ENCODE results near the gene ZMYM2.

DNA sequence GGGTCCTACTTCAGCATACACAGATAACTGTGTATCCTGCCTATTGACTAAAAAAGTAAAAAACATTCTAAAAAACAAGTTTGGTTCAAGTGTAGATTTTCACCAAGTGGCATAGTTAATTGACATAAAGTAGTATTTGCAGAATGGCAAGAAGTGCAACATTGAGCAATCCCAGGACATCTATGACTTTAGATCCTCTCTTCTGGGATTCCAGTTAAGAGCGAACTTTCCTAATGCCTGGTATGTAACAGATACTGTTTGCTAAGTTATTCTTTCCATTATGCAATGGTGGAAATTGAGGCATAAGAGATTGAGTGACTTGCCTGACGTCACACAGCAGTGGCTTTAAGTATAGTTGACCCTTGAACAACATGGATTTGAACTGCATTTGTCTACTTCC is 96.1 kb downstream of the ZMYM2 start:
- no peak for TF ChIP-seq SUZ12 (IDR thresholded peaks at IDR 0.05; ENCODE audit: extremely low read depth, insufficient read depth, insufficient read length)
- TF ChIP-seq ZNF274 (IDR thresholded peaks at IDR 0.05; ENCODE audit: low read depth, low read length) = no peak
- TF ChIP-seq YY1 (IDR thresholded peaks at IDR 0.05; ENCODE audit: insufficient read depth, insufficient read length) = no peak

Data from NT2/D1 (cell line).